Fibroblast of peridontal ligament (primary cell): ENCODE results near the gene PDGFRB.

ENCODE experiments used
- DNase-seq: peaks from one replicate; pipeline ENCODE4 v3.0.0-alpha.2; 2010; ENCODE audit errors: extremely low read depth

PDGFRB gene

DNA sequence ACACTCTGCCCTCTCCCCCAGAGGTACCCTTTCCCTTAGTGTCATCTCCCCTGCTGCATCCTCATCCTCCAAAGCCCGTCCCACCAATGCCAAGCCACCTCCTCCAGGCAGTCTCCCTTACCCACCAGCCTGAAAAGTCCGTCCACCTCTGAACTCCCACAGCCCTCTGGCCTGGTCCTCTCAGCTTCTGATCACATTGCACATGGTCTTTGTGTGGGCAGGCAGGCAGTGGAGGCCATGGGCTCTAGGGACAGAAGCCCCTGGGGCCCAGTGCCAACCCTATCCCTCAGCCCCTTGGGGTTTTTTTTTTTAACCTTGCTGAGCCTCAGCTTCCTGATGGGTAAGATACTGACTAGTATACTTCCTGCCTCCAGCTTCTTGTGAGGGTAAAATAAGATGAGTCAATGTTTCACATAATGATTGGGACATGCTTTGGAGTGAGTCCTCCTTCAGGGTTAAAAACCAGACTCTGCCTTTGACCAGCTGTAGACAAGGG is 88.7 kb downstream of the PDGFRB start:
- DNase-seq = peak; percentile 65

DNA sequence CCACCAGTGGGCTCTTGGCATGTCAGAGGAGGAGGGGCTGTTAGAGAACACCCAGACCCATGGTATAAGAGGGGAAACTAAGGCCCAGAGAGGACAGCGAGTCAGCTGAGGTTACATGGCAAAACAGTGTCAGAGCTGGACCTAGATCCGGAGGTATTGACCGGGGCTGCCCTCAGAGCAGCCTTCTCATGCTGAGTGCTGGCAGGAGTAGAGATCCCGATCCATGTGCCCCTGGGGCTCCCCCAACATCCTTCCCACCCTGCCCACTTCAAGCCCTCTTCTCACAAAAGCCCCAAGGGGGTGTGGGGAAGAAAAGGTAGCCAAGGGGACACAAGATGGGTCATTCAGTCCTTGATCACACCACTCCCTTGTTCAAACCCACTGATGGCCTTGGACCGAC is 89.2 kb downstream of the PDGFRB start:
- DNase-seq = no peak

DNA sequence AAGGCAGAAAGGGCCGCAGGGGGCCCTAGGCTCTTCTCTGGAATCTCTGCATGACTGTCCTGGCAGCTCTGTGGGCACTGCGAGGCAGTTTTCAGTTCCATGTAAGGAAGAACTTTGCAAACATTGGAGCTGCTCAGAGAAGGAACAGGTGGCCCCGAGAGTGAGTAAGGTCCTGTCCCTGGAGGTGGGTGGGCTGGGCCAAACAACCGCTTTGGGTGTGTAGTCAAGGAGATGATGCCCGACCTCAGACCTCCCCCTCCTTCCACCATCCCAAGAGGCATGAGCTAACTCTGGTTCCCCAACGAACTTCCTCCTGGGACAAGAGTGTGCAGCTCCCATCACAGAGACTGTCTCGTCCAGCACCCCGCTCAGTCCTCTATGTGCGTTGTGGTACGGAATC is 89.8 kb downstream of the PDGFRB start:
- peak; percentile 31 for DNase-seq

DNA sequence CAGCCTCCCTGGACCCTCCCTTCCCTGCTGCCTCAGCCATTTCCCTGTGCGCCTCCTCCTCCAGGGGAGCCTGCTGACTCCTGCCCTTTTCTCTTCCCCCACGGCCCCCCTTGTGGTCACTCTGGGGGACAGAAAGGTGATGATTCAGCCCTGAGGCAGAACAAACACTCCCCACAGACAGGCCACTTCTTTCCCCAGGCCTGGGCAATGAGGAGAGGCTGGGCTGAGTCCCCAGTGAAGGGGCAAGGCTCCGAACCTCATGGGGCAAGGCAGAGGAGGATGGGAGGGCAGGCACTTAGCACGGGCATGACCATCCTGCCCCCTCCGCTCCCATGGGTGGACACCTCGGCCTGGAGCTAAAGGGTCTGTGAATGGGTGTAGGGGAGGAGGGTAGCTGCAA is 90.3 kb downstream of the PDGFRB start:
- DNase-seq = peak; percentile 32

DNA sequence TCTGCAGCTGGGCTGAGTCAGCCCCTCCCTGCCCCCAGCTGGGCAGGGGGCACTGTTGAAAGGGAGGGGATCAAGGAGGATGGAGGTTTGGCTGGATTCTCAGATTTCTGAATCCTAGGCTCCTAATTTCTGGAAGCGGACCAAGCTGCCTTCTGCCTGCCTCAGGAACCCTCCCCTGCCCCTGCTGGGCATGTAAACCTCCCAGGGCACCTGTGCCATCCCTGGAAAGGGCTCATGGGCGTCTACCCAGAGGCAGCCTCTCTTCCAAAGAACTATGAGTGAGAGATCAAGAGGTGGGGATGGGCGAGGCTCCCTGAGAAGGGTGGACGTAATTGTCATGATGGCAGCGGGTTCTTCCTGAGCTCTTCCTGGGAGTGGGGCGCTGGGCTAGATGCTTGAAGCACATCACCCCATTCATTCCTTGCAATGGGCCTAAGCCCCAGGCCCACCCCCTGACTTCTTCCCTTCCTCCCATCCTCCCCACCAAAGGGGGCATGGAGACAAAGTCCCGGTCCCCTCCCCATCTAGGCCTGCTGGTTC is 90.9 kb downstream of the PDGFRB start:
- DNase-seq = no peak
